Stimulated activated naive B cell treated with anti-CD40 and anti-IgM and Interleukin-4, amounts not matched to agents 10 μg/mL and 1 μg/mL and 100 μg/mL, for 72 hours (primary cell): Measurements from ENCODE around the gene GBGT1.
"Not testable (repeated sequence)": the region's sequence is repeated elsewhere in the genome, so short reads cannot be mapped to it uniquely, and the experiment has no call there.

Source experiments
- ATAC-seq, 2 donors: fragments of 150-1000 bp; cut with Tn5 transposase; replicated peaks; 2 replicates each; pipeline ENCODE4 v1.10.0; 2021; ENCODE audit warnings: moderate library complexity in 1 of 2
- DNase-seq: peaks from one replicate; pipeline ENCODE4 v3.0.0; 2021
- H3K27ac Mint-ChIP-seq: one replicate; pipeline ENCODE4 v1.8.0; 2022; ENCODE audit warnings: mild to moderate bottlenecking, mixed read lengths
- H3K27me3 Mint-ChIP-seq, 2 donors: one replicate each; pipeline ENCODE4 v1.8.0; 2022; ENCODE audit warnings: mixed read lengths in 2 of 2
- H3K36me3 Mint-ChIP-seq, 2 donors: one replicate each; pipeline ENCODE4 v1.8.0; 2022; ENCODE audit warnings: mixed read lengths in 2 of 2, mild to moderate bottlenecking in 1 of 2
- H3K4me1 Mint-ChIP-seq, 2 donors: one replicate each; pipeline ENCODE4 v1.8.0; 2022; ENCODE audit warnings: mixed read lengths in 2 of 2, mild to moderate bottlenecking in 1 of 2
- H3K4me3 Mint-ChIP-seq, 2 donors: one replicate each; pipeline ENCODE4 v1.8.0; 2022; ENCODE audit warnings: mild to moderate bottlenecking in 2 of 2, mixed read lengths in 2 of 2, moderate library complexity in 1 of 2
- H3K9me3 Mint-ChIP-seq, 2 donors: one replicate each; pipeline ENCODE4 v1.8.0; 2022; ENCODE audit warnings: mixed read lengths in 2 of 2, mild to moderate bottlenecking in 1 of 2

Gene GBGT1

GRCh38 chr9:133163504-133164172 is at the start of gene GBGT1:
Gene GBGT1 (minus strand): TSS chr9:133163914. CDS start chr9:133162412, 1,502 bp downstream.
- Mint-ChIP-seq H3K4me1 (peaks cover 21 to 36% of the 10 kb centered on the region in 2 donors), H3K27ac (peak within 1 kb of the TSS; percentile 94), H3K36me3 (peaks cover 12 to 30% of the 10 kb centered on the region in 2 donors), H3K27me3 (peaks cover 5% of the 10 kb centered on the region in 2 donors), H3K4me3 (peak within 1 kb of the TSS; percentile 91 to 94), H3K9me3 (no peaks in the 10 kb centered on the region)
- peak; percentile 52 for DNase-seq
- peak; percentile 79 to 82 for ATAC-seq

GRCh38 chr9:133210609-133211008 is 46.9 kb upstream of the GBGT1 start:
- Mint-ChIP-seq H3K36me3 (no peaks in the 10 kb centered on the region), H3K27me3 (peaks cover 41 to 59% of the 10 kb centered on the region in 2 donors), H3K4me1 (no peaks in the 10 kb centered on the region), H3K9me3 (peaks cover 0 to 3% of the 10 kb centered on the region in 2 donors), H3K4me3 (no peak overlapping the region), H3K27ac (no peak overlapping the region)
- DNase-seq (no peak), ATAC-seq (no peak)

- no peak overlapping the region for H3K27ac Mint-ChIP-seq
- no peaks in the 10 kb centered on the region for H3K9me3 Mint-ChIP-seq
- DNase-seq (no peak), ATAC-seq (no peak)
- no peaks in the 10 kb centered on the region for H3K36me3 Mint-ChIP-seq
- H3K4me3 Mint-ChIP-seq: no peak overlapping the region
- no peaks in the 10 kb centered on the region for H3K4me1 Mint-ChIP-seq
- H3K27me3 Mint-ChIP-seq: peaks cover 39 to 55% of the 10 kb centered on the region in 2 donors
Observed at GRCh38 chr9:133210202-133210532, 46.5 kb upstream of the GBGT1 start.

GRCh38 chr9:133209327-133210201 is 45.9 kb upstream of the GBGT1 start:
- not testable (repeated sequence) for H3K27ac Mint-ChIP-seq, H3K9me3 Mint-ChIP-seq, H3K4me1 Mint-ChIP-seq, H3K4me3 Mint-ChIP-seq, ATAC-seq, DNase-seq, H3K36me3 Mint-ChIP-seq
- peaks cover 39 to 51% of the 10 kb centered on the region in 2 donors for H3K27me3 Mint-ChIP-seq

GRCh38 chr9:133208880-133209300 is 45.2 kb upstream of the GBGT1 start, which contains the start of gene OBP2B:
Gene OBP2B (minus strand): TSS chr9:133209250. CDS start chr9:133209199, 51 bp downstream.
- peaks cover 39 to 50% of the 10 kb centered on the region in 2 donors for H3K27me3 Mint-ChIP-seq
- H3K9me3 Mint-ChIP-seq, ATAC-seq, H3K4me3 Mint-ChIP-seq, H3K4me1 Mint-ChIP-seq, DNase-seq, H3K36me3 Mint-ChIP-seq, H3K27ac Mint-ChIP-seq: not testable (repeated sequence)

GRCh38 chr9:133208171-133208879 is 44.6 kb upstream of the GBGT1 start:
- not testable (repeated sequence) for H3K4me1 Mint-ChIP-seq, ATAC-seq, DNase-seq, H3K27ac Mint-ChIP-seq, H3K36me3 Mint-ChIP-seq, H3K9me3 Mint-ChIP-seq, H3K4me3 Mint-ChIP-seq
- peaks cover 37 to 54% of the 10 kb centered on the region in 2 donors for H3K27me3 Mint-ChIP-seq

- no peaks in the 10 kb centered on the region for H3K4me1 Mint-ChIP-seq
- no peak for DNase-seq
- H3K9me3 Mint-ChIP-seq: no peaks in the 10 kb centered on the region
- no peaks in the 10 kb centered on the region for H3K36me3 Mint-ChIP-seq
- peaks cover 37 to 55% of the 10 kb centered on the region in 2 donors for H3K27me3 Mint-ChIP-seq
- no peak for ATAC-seq
- no peak overlapping the region for H3K4me3 Mint-ChIP-seq
- no peak overlapping the region for H3K27ac Mint-ChIP-seq
Observed at GRCh38 chr9:133207540-133208170, 43.9 kb upstream of the GBGT1 start.

GRCh38 chr9:133207021-133207531 is 43.4 kb upstream of the GBGT1 start:
- DNase-seq: no peak
- Mint-ChIP-seq H3K36me3 (no peaks in the 10 kb centered on the region), H3K27me3 (peaks cover 34 to 56% of the 10 kb centered on the region in 2 donors), H3K27ac (no peak overlapping the region), H3K4me1 (no peaks in the 10 kb centered on the region), H3K4me3 (no peak overlapping the region), H3K9me3 (no peaks in the 10 kb centered on the region)
- ATAC-seq: no peak

- ATAC-seq: no peak
- Mint-ChIP-seq H3K36me3 (no peaks in the 10 kb centered on the region), H3K27ac (no peak overlapping the region), H3K27me3 (peaks cover 31 to 53% of the 10 kb centered on the region in 2 donors), H3K9me3 (no peaks in the 10 kb centered on the region), H3K4me3 (no peak overlapping the region), H3K4me1 (no peaks in the 10 kb centered on the region)
- DNase-seq: no peak
Observed at GRCh38 chr9:133205996-133206931, 42.5 kb upstream of the GBGT1 start.

- not testable (repeated sequence) for H3K36me3 Mint-ChIP-seq, ATAC-seq, H3K27ac Mint-ChIP-seq, H3K9me3 Mint-ChIP-seq, H3K4me1 Mint-ChIP-seq, DNase-seq, H3K4me3 Mint-ChIP-seq
- peaks cover 29 to 53% of the 10 kb centered on the region in 2 donors for H3K27me3 Mint-ChIP-seq
Observed at GRCh38 chr9:133205481-133205887, 41.8 kb upstream of the GBGT1 start.

- ATAC-seq: no peak
- H3K36me3 Mint-ChIP-seq: no peaks in the 10 kb centered on the region
- H3K4me1 Mint-ChIP-seq: peaks cover 2% of the 10 kb centered on the region in 2 donors
- H3K9me3 Mint-ChIP-seq: peaks cover 0 to 6% of the 10 kb centered on the region in 2 donors
- H3K27me3 Mint-ChIP-seq: peaks cover 29 to 53% of the 10 kb centered on the region in 2 donors
- H3K4me3 Mint-ChIP-seq: no peak overlapping the region
- H3K27ac Mint-ChIP-seq: no peak overlapping the region
- no peak for DNase-seq
Observed at GRCh38 chr9:133204993-133205336, 41.3 kb upstream of the GBGT1 start.

GRCh38 chr9:133204335-133204992 is 40.8 kb upstream of the GBGT1 start:
- Mint-ChIP-seq H3K27ac (no peak overlapping the region), H3K4me1 (peaks cover 3 to 5% of the 10 kb centered on the region in 2 donors), H3K9me3 (peaks cover 0 to 6% of the 10 kb centered on the region in 2 donors), H3K27me3 (peaks cover 27 to 51% of the 10 kb centered on the region in 2 donors), H3K4me3 (no peak overlapping the region), H3K36me3 (no peaks in the 10 kb centered on the region)
- DNase-seq: no peak
- ATAC-seq: no peak
